HUES64 (cell line): ENCODE data around the gene FBXL17.

Experiments used
- H3K27ac ChIP-seq: 2 replicates; pipeline ENCODE4 v1.7.0; 2013; ENCODE audit warnings: low read depth, low read length, inconsistent platforms
- H3K27me3 ChIP-seq: 2 replicates; pipeline ENCODE4 v1.6.1; 2013; ENCODE audit warnings: mild to moderate bottlenecking, low read length; ENCODE audit not compliant: insufficient read depth
- H3K36me3 ChIP-seq: 2 replicates; pipeline ENCODE4 v1.6.1; 2013; ENCODE audit warnings: mild to moderate bottlenecking, low read length; ENCODE audit not compliant: insufficient read depth
- H3K4me1 ChIP-seq: 2 replicates; pipeline ENCODE4 v1.6.1; 2013; ENCODE audit warnings: mild to moderate bottlenecking, low read length, moderate library complexity; ENCODE audit not compliant: insufficient read depth
- H3K4me3 ChIP-seq: 2 replicates; pipeline ENCODE4 v1.5.1; 2013; ENCODE audit warnings: mild to moderate bottlenecking, low read length, moderate library complexity
- H3K9ac ChIP-seq: 2 replicates; pipeline ENCODE4 v1.6.1; 2013; ENCODE audit warnings: mild to moderate bottlenecking, low read depth, low read length
- H3K9me3 ChIP-seq: 2 replicates; pipeline ENCODE4 v1.6.1; 2013; ENCODE audit warnings: low read depth, low read length; ENCODE audit not compliant: insufficient read depth
- WGBS: fragments of 150-250, 120-280 bp; methylation state at CpG from one replicate; pipeline ENCODE4 v1.1.7; 2013; ENCODE audit warnings: missing lambda C conversion rate; 5-methylcytosine and 5-hydroxymethylcytosine counted together

The FBXL17 gene

DNA sequence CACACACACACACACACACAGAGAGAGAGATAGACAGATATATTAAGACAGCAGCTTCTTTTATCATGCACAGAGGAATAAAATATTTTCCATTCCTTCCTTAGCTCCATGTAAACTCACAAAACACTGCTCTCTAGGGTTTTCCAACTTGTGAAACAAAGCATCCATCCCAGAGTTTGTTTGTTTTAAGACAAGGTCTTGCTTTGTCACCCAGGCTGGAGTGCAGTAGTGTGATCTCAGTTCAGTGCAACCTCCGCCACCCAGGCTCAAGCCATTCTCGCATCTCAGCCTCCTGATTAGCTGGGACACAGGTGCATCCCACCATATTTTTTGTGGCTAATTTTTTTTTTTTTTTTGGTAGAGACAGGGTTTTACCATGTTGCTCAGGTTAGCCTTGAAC lies 298.7 kb downstream of the FBXL17 start:
- H3K27me3 ChIP-seq = no peaks in the 10 kb centered on the region
- no peak overlapping the region for H3K9ac ChIP-seq
- H3K36me3 ChIP-seq = no peaks in the 10 kb centered on the region
- no peak overlapping the region for H3K27ac ChIP-seq
- no peak overlapping the region for H3K4me3 ChIP-seq
- H3K4me1 ChIP-seq = peaks cover 58% of the 10 kb centered on the region
- H3K9me3 ChIP-seq = no peaks in the 10 kb centered on the region
- WGBS = 98% methylated on average over 2 of the region's 2 CpGs

GRCh38 chr5:108081707-108082106 lies 300.2 kb downstream of the FBXL17 start:
- Histone ChIP-seq H3K36me3 (no peaks in the 10 kb centered on the region), H3K9ac (no peak overlapping the region), H3K4me3 (no peak overlapping the region), H3K4me1 (peaks cover 73% of the 10 kb centered on the region), H3K9me3 (no peaks in the 10 kb centered on the region), H3K27ac (peak overlapping the region; percentile 53), H3K27me3 (no peaks in the 10 kb centered on the region)
- WGBS = 90% methylated on average over 3 of the region's 3 CpGs

DNA sequence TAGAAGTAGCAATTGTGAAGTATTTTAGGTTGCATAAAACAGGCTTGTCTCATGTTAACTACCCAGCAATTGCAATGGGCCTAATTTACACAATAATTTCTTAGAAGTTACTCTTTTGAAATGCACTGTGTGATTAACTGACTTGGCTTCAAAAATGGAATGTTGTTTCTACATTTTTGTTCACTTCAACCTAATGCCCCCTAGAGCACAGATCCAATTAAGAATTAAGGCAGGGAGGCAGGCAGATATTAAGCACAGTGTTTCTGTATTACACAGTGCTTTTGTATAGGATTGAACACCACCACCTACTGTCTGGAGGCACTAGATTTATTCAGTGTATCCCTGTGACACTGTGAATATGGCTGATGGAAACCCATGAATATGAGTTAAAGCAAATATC lies 302.1 kb downstream of the FBXL17 start:
- Histone ChIP-seq H3K9ac (no peak overlapping the region), H3K4me3 (no peak overlapping the region; the same call in 1 of the 2 replicates), H3K4me1 (peaks cover 86% of the 10 kb centered on the region), H3K27ac (peak overlapping the region; percentile 84), H3K9me3 (no peaks in the 10 kb centered on the region), H3K27me3 (no peaks in the 10 kb centered on the region), H3K36me3 (no peaks in the 10 kb centered on the region)

- H3K4me1 ChIP-seq = peaks cover 84% of the 10 kb centered on the region
- peak overlapping the region; percentile 84; the same call in 1 of the 2 replicates for H3K27ac ChIP-seq
- no peaks in the 10 kb centered on the region for H3K9me3 ChIP-seq
- H3K27me3 ChIP-seq = no peaks in the 10 kb centered on the region
- no peak overlapping the region for H3K4me3 ChIP-seq
- H3K36me3 ChIP-seq = no peaks in the 10 kb centered on the region
- WGBS = 71% methylated on average over 1 of the region's 1 CpG
- no peak overlapping the region for H3K9ac ChIP-seq
These were observed 303.0 kb downstream of the FBXL17 start for GRCh38 chr5:108078882-108079281.

GRCh38 chr5:108078345-108078744 lies 303.6 kb downstream of the FBXL17 start:
- H3K27me3 ChIP-seq = no peaks in the 10 kb centered on the region
- 7% methylated on average over 3 of the region's 3 CpGs for WGBS
- peaks cover 5% of the 10 kb centered on the region; the same call in 1 of the 2 replicates for H3K9me3 ChIP-seq

DNA sequence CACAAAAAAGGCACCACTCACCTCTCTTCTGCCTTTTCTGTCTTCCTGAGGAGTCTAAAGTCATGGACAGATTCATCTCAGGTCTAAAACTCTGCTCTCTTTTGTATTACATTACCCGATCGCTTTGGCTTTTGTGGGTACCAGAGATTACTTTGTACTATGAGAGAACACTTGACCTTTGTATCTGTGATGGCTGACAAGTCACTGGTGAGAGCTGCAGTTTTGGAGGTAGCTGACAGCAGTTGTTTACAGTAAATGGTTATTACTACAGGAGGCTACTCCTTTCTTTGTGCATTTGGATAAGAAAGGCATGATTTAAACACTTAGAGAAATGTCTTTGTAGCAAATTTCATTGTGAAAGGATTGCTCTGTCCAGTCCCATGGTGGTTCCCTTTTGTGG lies 307.3 kb downstream of the FBXL17 start:
- no peaks in the 10 kb centered on the region for H3K36me3 ChIP-seq
- H3K27me3 ChIP-seq = no peaks in the 10 kb centered on the region
- no peak overlapping the region for H3K9ac ChIP-seq
- peaks cover 11% of the 10 kb centered on the region; the same call in 1 of the 2 replicates for H3K9me3 ChIP-seq
- peak overlapping the region; percentile 46 for H3K27ac ChIP-seq
- no peak overlapping the region for H3K4me3 ChIP-seq
- WGBS = 92% methylated on average over 2 of the region's 2 CpGs
- H3K4me1 ChIP-seq = peaks cover 46% of the 10 kb centered on the region

More at GRCh38 chr5:108078345-108078744, 303.6 kb downstream of the FBXL17 start:
- H3K4me3 ChIP-seq = no peak overlapping the region
- H3K4me1 ChIP-seq = peaks cover 79% of the 10 kb centered on the region
- no peak overlapping the region for H3K9ac ChIP-seq
- H3K36me3 ChIP-seq = no peaks in the 10 kb centered on the region
- peak overlapping the region; percentile 84; the same call in 1 of the 2 replicates for H3K27ac ChIP-seq

DNA sequence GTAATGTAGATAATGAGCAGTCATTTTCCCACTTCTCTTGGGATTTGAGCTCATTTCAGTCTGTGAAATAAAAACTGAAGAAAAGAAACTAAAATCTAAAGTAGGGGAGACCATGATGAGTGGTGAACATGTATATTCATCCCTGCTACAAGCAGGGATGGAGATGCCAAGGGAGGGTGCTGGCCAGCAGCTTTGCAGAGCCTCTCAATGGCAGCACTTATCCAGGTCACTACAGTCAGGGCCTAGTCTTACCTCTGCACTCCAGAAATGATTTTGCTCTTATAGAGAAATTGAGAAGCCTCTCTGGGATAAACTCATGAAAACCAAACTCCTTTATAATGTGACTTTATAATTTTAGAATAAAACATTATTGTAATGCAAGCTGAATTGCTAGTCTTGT lies 317.6 kb downstream of the FBXL17 start:
- Histone ChIP-seq H3K9me3 (no peaks in the 10 kb centered on the region), H3K36me3 (no peaks in the 10 kb centered on the region), H3K27ac (no peak overlapping the region), H3K4me3 (no peak overlapping the region), H3K4me1 (peaks cover 6% of the 10 kb centered on the region; the same call in 1 of the 2 replicates), H3K27me3 (no peaks in the 10 kb centered on the region), H3K9ac (no peak overlapping the region)

GRCh38 chr5:108061941-108062340 lies 320.0 kb downstream of the FBXL17 start:
- Histone ChIP-seq H3K27me3 (no peaks in the 10 kb centered on the region), H3K9me3 (no peaks in the 10 kb centered on the region), H3K4me3 (no peak overlapping the region), H3K9ac (no peak overlapping the region), H3K4me1 (peaks cover 6% of the 10 kb centered on the region; the same call in 1 of the 2 replicates), H3K36me3 (no peaks in the 10 kb centered on the region), H3K27ac (no peak overlapping the region)
- 85% methylated on average over 5 of the region's 6 CpGs for WGBS

DNA sequence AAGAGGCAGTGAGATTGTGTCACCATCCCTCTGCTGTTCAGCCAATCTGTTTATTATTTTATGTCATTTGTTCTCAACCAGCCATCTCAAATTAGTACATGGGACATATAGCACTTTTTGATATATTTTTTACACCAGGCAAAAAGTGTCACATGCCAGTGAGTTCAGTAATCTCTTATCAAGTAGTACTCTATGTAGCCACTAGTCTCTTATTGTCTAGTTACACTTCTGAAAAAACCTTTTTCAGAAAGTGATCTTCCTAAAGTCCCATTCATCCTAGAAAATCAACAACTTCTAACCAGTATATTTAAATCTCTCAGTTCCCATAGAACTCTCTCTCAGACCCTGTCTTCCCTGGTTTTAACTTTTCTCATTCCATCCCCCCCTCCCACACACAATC lies 321.6 kb downstream of the FBXL17 start:
- no peaks in the 10 kb centered on the region for H3K9me3 ChIP-seq
- H3K36me3 ChIP-seq = no peaks in the 10 kb centered on the region
- H3K27me3 ChIP-seq = no peaks in the 10 kb centered on the region
- no peak overlapping the region for H3K9ac ChIP-seq
- H3K4me3 ChIP-seq = no peak overlapping the region
- peaks cover 6% of the 10 kb centered on the region; the same call in 1 of the 2 replicates for H3K4me1 ChIP-seq
- no peak overlapping the region for H3K27ac ChIP-seq

- H3K9me3 ChIP-seq = no peaks in the 10 kb centered on the region
- H3K27ac ChIP-seq = no peak overlapping the region
- H3K27me3 ChIP-seq = no peaks in the 10 kb centered on the region
- no peak overlapping the region for H3K9ac ChIP-seq
- no peak overlapping the region for H3K4me3 ChIP-seq
- no peaks in the 10 kb centered on the region for H3K36me3 ChIP-seq
- WGBS = 96% methylated on average over 3 of the region's 3 CpGs
- peaks cover 6% of the 10 kb centered on the region; the same call in 1 of the 2 replicates for H3K4me1 ChIP-seq
These were observed 322.6 kb downstream of the FBXL17 start for GRCh38 chr5:108059334-108059733.

DNA sequence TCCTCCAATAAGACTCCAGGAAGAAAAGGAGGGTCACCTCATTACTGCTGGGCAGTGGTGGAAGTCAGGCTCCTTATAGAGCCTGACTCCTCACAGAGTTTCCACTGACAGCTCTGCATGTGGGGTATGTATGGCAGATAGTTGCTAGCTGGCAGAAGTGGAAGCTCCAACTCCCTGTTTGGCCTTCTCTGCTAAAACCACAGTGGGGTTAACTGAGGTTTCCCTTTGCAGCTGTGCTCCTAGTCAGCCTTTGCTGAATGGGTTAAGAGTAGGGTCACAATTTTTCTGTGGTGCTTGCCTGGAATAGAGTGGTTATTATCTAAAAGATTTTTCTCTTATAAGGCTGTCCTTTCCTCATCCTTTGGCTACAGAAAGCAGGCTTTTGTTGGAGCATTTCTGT lies 327.5 kb downstream of the FBXL17 start:
- Histone ChIP-seq H3K4me3 (no peak overlapping the region), H3K36me3 (no peaks in the 10 kb centered on the region), H3K9ac (no peak overlapping the region), H3K4me1 (no peaks in the 10 kb centered on the region), H3K9me3 (no peaks in the 10 kb centered on the region), H3K27ac (no peak overlapping the region), H3K27me3 (no peaks in the 10 kb centered on the region)

GRCh38 chr5:108046955-108047670 lies 334.8 kb downstream of the FBXL17 start:
- Histone ChIP-seq H3K27ac (no peak overlapping the region), H3K9me3 (no peaks in the 10 kb centered on the region), H3K9ac (no peak overlapping the region), H3K4me3 (no peak overlapping the region), H3K4me1 (no peaks in the 10 kb centered on the region), H3K27me3 (no peaks in the 10 kb centered on the region), H3K36me3 (no peaks in the 10 kb centered on the region)
- WGBS = 85% methylated on average over 13 of the region's 13 CpGs
